ENCODE measurements around the gene ELOB.

The ELOB gene

GRCh38 chr16:2739625-2740430 lies 37.3 kb downstream of the ELOB start:
- no peak for ATAC-seq
- TF ChIP-seq TOX (CRISPR knock-in tag; IDR thresholded peaks at IDR 0.05; ENCODE audit: borderline replicate concordance) (no peak), PATZ1 (CRISPR knock-in tag; IDR thresholded peaks at IDR 0.05; ENCODE audit: borderline replicate concordance) (no peak), ZNF565 (CRISPR knock-in tag; conservative IDR thresholded peaks at IDR 0.05; ENCODE audit: low read depth) (no peak), SNAI2 (CRISPR knock-in tag; IDR thresholded peaks at IDR 0.05) (no peak), ISL1 (CRISPR knock-in tag; IDR thresholded peaks at IDR 0.05) (no peak), ZC3H10 (CRISPR knock-in tag; IDR thresholded peaks at IDR 0.05) (no peak), CSRNP3 (CRISPR knock-in tag; IDR thresholded peaks at IDR 0.05) (no peak), RARB (CRISPR knock-in tag; IDR thresholded peaks at IDR 0.05) (no peak), GLIS3 (CRISPR knock-in tag; IDR thresholded peaks at IDR 0.05) (no peak), PPARA (CRISPR knock-in tag; IDR thresholded peaks at IDR 0.05; ENCODE audit: borderline replicate concordance) (no peak), OSR1 (CRISPR knock-in tag; IDR thresholded peaks at IDR 0.05) (no peak), ESRRG (CRISPR knock-in tag; IDR thresholded peaks at IDR 0.05) (no peak), POU6F1 (CRISPR knock-in tag; IDR thresholded peaks at IDR 0.05; ENCODE audit: borderline replicate concordance, low read depth) (no peak), ZFP30 (CRISPR knock-in tag; IDR thresholded peaks at IDR 0.05) (no peak), TCF4 (CRISPR knock-in tag; IDR thresholded peaks at IDR 0.05; ENCODE audit: borderline replicate concordance) (no peak), ZNF70 (CRISPR knock-in tag; IDR thresholded peaks at IDR 0.05) (no peak), BACH2 (CRISPR knock-in tag; IDR thresholded peaks at IDR 0.05; ENCODE audit: borderline replicate concordance) (no peak)

GRCh38 chr16:2738615-2739014 lies 38.5 kb downstream of the ELOB start:
- no peak for TF ChIP-seq RARB (CRISPR knock-in tag; IDR thresholded peaks at IDR 0.05)
- no peak for TF ChIP-seq CSRNP3 (CRISPR knock-in tag; IDR thresholded peaks at IDR 0.05)
- TF ChIP-seq TCF4 (CRISPR knock-in tag; IDR thresholded peaks at IDR 0.05; ENCODE audit: borderline replicate concordance), result no peak
- TF ChIP-seq ZFP30 (CRISPR knock-in tag; IDR thresholded peaks at IDR 0.05), result no peak
- TF ChIP-seq POU6F1 (CRISPR knock-in tag; IDR thresholded peaks at IDR 0.05; ENCODE audit: borderline replicate concordance, low read depth), result no peak
- TF ChIP-seq OSR1 (CRISPR knock-in tag; IDR thresholded peaks at IDR 0.05), result no peak
- no peak for TF ChIP-seq ZNF70 (CRISPR knock-in tag; IDR thresholded peaks at IDR 0.05)
- no peak for TF ChIP-seq ZC3H10 (CRISPR knock-in tag; IDR thresholded peaks at IDR 0.05)
- TF ChIP-seq CSDC2 (CRISPR knock-in tag; IDR thresholded peaks at IDR 0.05), result no peak
- TF ChIP-seq PPARA (CRISPR knock-in tag; IDR thresholded peaks at IDR 0.05; ENCODE audit: borderline replicate concordance), result no peak
- no peak for TF ChIP-seq ZNF565 (CRISPR knock-in tag; conservative IDR thresholded peaks at IDR 0.05; ENCODE audit: low read depth)
- TF ChIP-seq ZNF8 (CRISPR knock-in tag; IDR thresholded peaks at IDR 0.05), result no peak
- TF ChIP-seq TOX (CRISPR knock-in tag; IDR thresholded peaks at IDR 0.05; ENCODE audit: borderline replicate concordance), result no peak
- TF ChIP-seq CREB5 (CRISPR knock-in tag; IDR thresholded peaks at IDR 0.05; ENCODE audit: low read depth), result no peak
- TF ChIP-seq GLIS3 (CRISPR knock-in tag; IDR thresholded peaks at IDR 0.05), result no peak
- no peak for ATAC-seq
